H1 (cell line): ENCODE results near the gene CCDC7. TPM values are rescaled to one million over a fixed set of nuclear protein-coding genes. Genes with fewer than 3 reads are reported as not detected.

Experiments
- CTCF ChIA-PET: fragments of 300-600 bp; sonication (Branson Sonifier 250); formaldehyde crosslinking; loops from one replicate; lab custom pipeline; 2021; ENCODE audit not compliant: partially characterized antibody; lab: Charles Lee
- POLR2A ChIA-PET: fragments of 300-600 bp; sonication (Branson Sonifier 250); formaldehyde crosslinking; loops from one replicate; lab custom pipeline; 2021; ENCODE audit warnings: inconsistent platforms; ENCODE audit not compliant: partially characterized antibody; lab: Charles Lee
- DNase-seq, 2 experiments: peaks; one replicate each; pipeline versions ENCODE4 v3.0.0 to v3.0.0-alpha.2; 2010 to 2022; ENCODE audit warnings: low spot score in 2 of 2, low read depth in 1 of 2, mixed read lengths in 1 of 2
- FAIRE-seq: peaks from 2 replicates; lab custom pipeline; 2011; peaks lifted over from hg19 to GRCh38; lab: Jason Lieb, UNC
- H2AFZ ChIP-seq: 2 replicates; pipeline ENCODE4 v1.8.1; 2012; ENCODE audit warnings: low read length, inconsistent platforms
- H2AK5ac ChIP-seq: 2 replicates; pipeline ENCODE4 v1.6.1; 2013; ENCODE audit warnings: low read depth, low read length
- H2BK120ac ChIP-seq: replicated peaks from 2 replicates; pipeline ENCODE3; 2013; ENCODE audit warnings: low read depth, low read length, inconsistent platforms
- H2BK12ac ChIP-seq: 2 replicates; pipeline ENCODE4 v1.6.1; 2013; ENCODE audit warnings: low read depth, low read length
- H2BK15ac ChIP-seq: 2 replicates; pipeline ENCODE4 v1.6.1; 2013; ENCODE audit warnings: low read length
- H2BK20ac ChIP-seq: 2 replicates; pipeline ENCODE4 v1.6.1; 2013; ENCODE audit warnings: low read length
- H2BK5ac ChIP-seq: 2 replicates; pipeline ENCODE4 v1.6.1; 2013; ENCODE audit warnings: low read depth, low read length
- H3K14ac ChIP-seq: 2 replicates; pipeline ENCODE4 v1.6.1; 2013; ENCODE audit warnings: inconsistent platforms; ENCODE audit not compliant: insufficient read length
- H3K18ac ChIP-seq: 2 replicates; pipeline ENCODE4 v1.6.1; 2013; ENCODE audit warnings: low read length; ENCODE audit errors: extremely low read depth
- H3K23ac ChIP-seq: 2 replicates; pipeline ENCODE4 v1.6.1; 2013; ENCODE audit warnings: inconsistent platforms; ENCODE audit not compliant: insufficient read length
- H3K23me2 ChIP-seq: 2 replicates; pipeline ENCODE4 v1.6.1; 2013; ENCODE audit warnings: low read depth, low read length
- H3K27ac ChIP-seq: 2 replicates; pipeline ENCODE4 v1.6.1; 2011; ENCODE audit warnings: low read depth, low read length, inconsistent platforms
- H3K27me3 ChIP-seq, 4 experiments: replicated peaks in 1 of 4; 1 replicate in 1 of 4; 2 replicates in 3 of 4; pipeline versions ENCODE4 v1.6.1 to v1.8.1; 2011 to 2013; ENCODE audit warnings: low read length in 3 of 4, mild to moderate bottlenecking in 3 of 4, inconsistent platforms in 2 of 4, mixed read lengths in 2 of 4, moderate library complexity in 1 of 4; ENCODE audit not compliant: control insufficient read depth in 3 of 4, insufficient read depth in 3 of 4; ENCODE audit errors: extremely low read depth in 1 of 4
- H3K36me3 ChIP-seq, 4 experiments: 2 replicates each; pipeline versions ENCODE4 v1.6.1 to v1.8.1; 2011 to 2013; ENCODE audit warnings: mild to moderate bottlenecking in 4 of 4, low read length in 3 of 4, moderate library complexity in 2 of 4, control low read depth in 1 of 4, inconsistent platforms in 1 of 4; ENCODE audit not compliant: insufficient read depth in 4 of 4, control insufficient read depth in 2 of 4
- H3K4ac ChIP-seq: replicated peaks from 2 replicates; pipeline ENCODE3; 2013; ENCODE audit warnings: low read length, low read depth, mixed read lengths, inconsistent platforms; ENCODE audit not compliant: insufficient read length
- H3K4me1 ChIP-seq, 4 experiments: replicated peaks in 1 of 4; 1 replicate in 1 of 4; 2 replicates in 3 of 4; pipeline versions ENCODE4 v1.6.1 to v1.8.1; 2011 to 2013; ENCODE audit warnings: low read length in 3 of 4, inconsistent platforms in 2 of 4, mixed read lengths in 1 of 4; ENCODE audit not compliant: insufficient read depth in 4 of 4, control insufficient read depth in 3 of 4
- H3K4me2 ChIP-seq, 2 experiments: 2 replicates each; pipeline versions ENCODE4 v1.6.1 to v1.8.1; 2011 to 2013; ENCODE audit warnings: low read depth in 2 of 2, low read length in 2 of 2, control low read depth in 1 of 2, inconsistent platforms in 1 of 2, mild to moderate bottlenecking in 1 of 2; ENCODE audit not compliant: insufficient read depth in 1 of 2
- H3K4me3 ChIP-seq, 4 experiments: fragments of 200-600, 300-600 bp in 1 of 4; sonication (generic), shearing (Covaris generic), sonication (Bioruptor Twin) in 1 of 4; 2 replicates each; pipeline versions ENCODE4 v1.5.1 to v1.8.1; 2011 to 2016; ENCODE audit warnings: low read length in 4 of 4, low read depth in 3 of 4, control low read depth in 2 of 4, inconsistent platforms in 2 of 4, mild to moderate bottlenecking in 2 of 4, mixed read lengths in 1 of 4, moderate library complexity in 1 of 4; ENCODE audit not compliant: insufficient read depth in 2 of 4; ENCODE audit errors: extremely low read depth in 1 of 4
- H3K56ac ChIP-seq: replicated peaks from 2 replicates; pipeline ENCODE3; 2013; ENCODE audit warnings: low read depth, mild to moderate bottlenecking, mixed read lengths, low read length, inconsistent platforms; ENCODE audit not compliant: insufficient read length
- H3K79me1 ChIP-seq: 2 replicates; pipeline ENCODE4 v1.6.1; 2013; ENCODE audit warnings: low read depth, low read length, control low read depth
- H3K79me2 ChIP-seq, 2 experiments: 2 replicates each; pipeline versions ENCODE4 v1.6.1 to v1.8.1; 2012 to 2013; ENCODE audit warnings: low read length in 2 of 2, mild to moderate bottlenecking in 2 of 2, inconsistent platforms in 1 of 2; ENCODE audit not compliant: insufficient read depth in 2 of 2, control insufficient read depth in 1 of 2
- H3K9ac ChIP-seq, 4 experiments: replicated peaks in 1 of 4; 1 replicate in 1 of 4; 2 replicates in 3 of 4; pipeline versions ENCODE4 v1.6.1 to v1.8.1; 2011 to 2013; ENCODE audit warnings: low read depth in 3 of 4, low read length in 3 of 4, control low read depth in 2 of 4, mild to moderate bottlenecking in 2 of 4, moderate library complexity in 2 of 4, inconsistent platforms in 1 of 4; ENCODE audit errors: extremely low read depth in 1 of 4
- H3K9me3 ChIP-seq, 2 experiments: 2 replicates each; pipeline versions ENCODE4 v1.6.1 to v1.8.1; 2012 to 2013; ENCODE audit warnings: mild to moderate bottlenecking in 2 of 2, moderate library complexity in 2 of 2, control low read depth in 1 of 2, inconsistent platforms in 1 of 2, low read depth in 1 of 2, low read length in 1 of 2, mixed read lengths in 1 of 2; ENCODE audit not compliant: insufficient read depth in 2 of 2
- H4K20me1 ChIP-seq, 2 experiments: replicated peaks in 1 of 2; 2 replicates each; pipeline versions ENCODE3 to v1.8.1; 2011 to 2013; ENCODE audit warnings: inconsistent platforms in 2 of 2, low read length in 2 of 2, mild to moderate bottlenecking in 1 of 2; ENCODE audit not compliant: insufficient read depth in 2 of 2, control insufficient read depth in 1 of 2
- H4K5ac ChIP-seq: 2 replicates; pipeline ENCODE4 v1.6.1; 2013; ENCODE audit warnings: low read length, low read depth, mixed read lengths, inconsistent platforms; ENCODE audit not compliant: insufficient read length
- H4K8ac ChIP-seq: 2 replicates; pipeline ENCODE4 v1.8.0; 2013; ENCODE audit warnings: mild to moderate bottlenecking, moderate library complexity, low read length, inconsistent platforms; ENCODE audit not compliant: insufficient read depth; ENCODE audit errors: extremely low read depth
- H4K91ac ChIP-seq: replicated peaks from 2 replicates; pipeline ENCODE3; 2013; ENCODE audit warnings: low read length, mixed read lengths, inconsistent platforms; ENCODE audit not compliant: insufficient read length
- BACH1 ChIP-seq: IDR thresholded peaks from 2 replicates; pipeline ENCODE4 v1.6.1; 2012; ENCODE audit warnings: low read length, improper control_type of control experiment
- E2F6 ChIP-seq: IDR thresholded peaks from 2 replicates; pipeline ENCODE4 v1.6.1; 2012; ENCODE audit warnings: inconsistent platforms
- EGR1 ChIP-seq: IDR thresholded peaks from 2 replicates; pipeline ENCODE4 v1.6.1; 2011; ENCODE audit warnings: low read depth, low read length, borderline replicate concordance
- FOSL1 ChIP-seq: IDR thresholded peaks from 2 replicates; pipeline ENCODE4 v1.6.1; 2011; ENCODE audit warnings: mild to moderate bottlenecking, low read depth, low read length, moderate library complexity; ENCODE audit not compliant: insufficient read depth
- GTF2F1 ChIP-seq: IDR thresholded peaks from 2 replicates; pipeline ENCODE4 v1.6.1; 2012; ENCODE audit warnings: low read depth, low read length, improper control_type of control experiment, borderline replicate concordance
- HDAC6 ChIP-seq: IDR thresholded peaks from one replicate; pipeline ENCODE4 v1.7.1; 2012; ENCODE audit warnings: low read depth, mild to moderate bottlenecking, inconsistent platforms, low read length, moderate library complexity
- MAFK ChIP-seq: IDR thresholded peaks from 2 replicates; pipeline ENCODE4 v1.6.1; 2012; ENCODE audit warnings: low read depth, mild to moderate bottlenecking, improper control_type of control experiment, low read length
- POLR2AphosphoS5 ChIP-seq: IDR thresholded peaks from 2 replicates; pipeline ENCODE4 v1.6.1; 2011; ENCODE audit warnings: low read depth, low read length
- RAD21 ChIP-seq, 2 experiments: IDR thresholded peaks in 1 of 2; conservative IDR thresholded peaks in 1 of 2; 2 replicates each; pipeline ENCODE4 v1.6.1; 2011; ENCODE audit warnings: low read depth in 2 of 2, low read length in 2 of 2, improper control_type of control experiment in 1 of 2, inconsistent platforms in 1 of 2, mild to moderate bottlenecking in 1 of 2, moderate library complexity in 1 of 2
- SAP30 ChIP-seq: fragments of 300-600 bp; sonication (generic); IDR thresholded peaks from 2 replicates; pipeline ENCODE4 v1.7.1; 2012; ENCODE audit warnings: low read length, moderate library complexity, mild to moderate bottlenecking, inconsistent platforms; ENCODE audit not compliant: insufficient read depth, insufficient replicate concordance
- SIN3A ChIP-seq, 2 experiments: IDR thresholded peaks in 1 of 2; conservative IDR thresholded peaks in 1 of 2; 2 replicates each; pipeline ENCODE4 v1.6.1; 2011 to 2012; ENCODE audit warnings: low read length in 2 of 2, improper control_type of control experiment in 1 of 2, low read depth in 1 of 2, mild to moderate bottlenecking in 1 of 2
- WGBS, 2 experiments: shearing (Covaris generic) in 1 of 2; methylation state at CpG; one replicate each; pipeline versions ENCODE4 v1.1.6 to v1.1.7; 2013 to 2015; ENCODE audit warnings: low lambda C conversion rate in 2 of 2, mixed read lengths in 2 of 2, inconsistent platforms in 1 of 2, low coverage in 1 of 2, missing lambda C conversion rate in 1 of 2; ENCODE audit not compliant: insufficient replicate concordance in 2 of 2, insufficient coverage in 1 of 2, insufficient read length in 1 of 2; ENCODE audit errors: extremely low coverage in 1 of 2, missing lambda C conversion rate in 1 of 2; 5-methylcytosine and 5-hydroxymethylcytosine counted together
- polyA plus RNA-seq, 7 experiments: library from polyadenylated mRNA; depleted of rRNA in 3 of 7; stranded (reverse) in 5 of 7; unstranded in 2 of 7; fragments of >200 nt in 5 of 7; fragments of 200-250 nt in 2 of 7; gene quantifications; 1 replicate in 5 of 7; 2 replicates in 1 of 7; 4 replicates in 1 of 7; pipeline versions ENCODE4 v1.2.1 to v1.2.3, GENCODE V29; 2011 to 2013; ENCODE audit warnings: missing spikeins in 2 of 7, mixed read lengths in 2 of 7
- total RNA-seq: library from RNA; stranded (reverse); fragmentation: NEBNext Ultra II Directional; extraction: Animal tissue kit (Norgen Biotek cat#: 25700); gene quantifications from 2 replicates; pipeline ENCODE4 v1.2.1, GENCODE V29; 2021

CCDC7 gene
- total and polyA plus RNA-seq, 2 of the 8 experiments (the other 6 are each of a cell fraction or from before 2014, with no cell fraction given) = 0.18 to 0.74 TPM

- Histone ChIP-seq H3K36me3 (peaks cover 0 to 35% (median 11%) of the 10 kb centered on the region in 4 experiments; a peak in 6 of 8 replicates), H3K9ac (no peak overlapping the region), H3K79me1 (no peaks in the 10 kb centered on the region), H3K9me3 (no peaks in the 10 kb centered on the region), H2AK5ac (no peak overlapping the region), H3K4ac (no peak overlapping the region), H3K23ac (no peak overlapping the region), H4K91ac (no peak overlapping the region), H2BK15ac (no peak overlapping the region), H4K20me1 (no peaks in the 10 kb centered on the region), H4K5ac (no peak overlapping the region), H2BK5ac (no peak overlapping the region), H2BK20ac (no peak overlapping the region), H2AFZ (no peak overlapping the region), H3K79me2 (no peaks in the 10 kb centered on the region), H2BK12ac (no peak overlapping the region), H2BK120ac (no peak overlapping the region), H3K4me1 (no peaks in the 10 kb centered on the region), H3K14ac (no peak overlapping the region), H3K18ac (no peak overlapping the region), H3K23me2 (no peaks in the 10 kb centered on the region), H3K27ac (no peak overlapping the region), H3K4me3 (no peak overlapping the region), H3K56ac (no peak overlapping the region), H3K4me2 (no peak overlapping the region), H3K27me3 (no peaks in the 10 kb centered on the region), H4K8ac (no peak overlapping the region)
- ChIA-PET POLR2A (no interaction called here), CTCF (no interaction called here)
- TF ChIP-seq E2F6 (no peak), RAD21 (IDR thresholded peaks at IDR 0.05 in 1 of 2, conservative IDR thresholded peaks at IDR 0.05 in 1 of 2; ENCODE audit: low read depth in 2 of 2, low read length in 2 of 2) (no peak), BACH1 (no peak), EGR1 (no peak), FOSL1 (no peak), SIN3A (conservative IDR thresholded peaks at IDR 0.05 in 1 of 2, IDR thresholded peaks at IDR 0.05 in 1 of 2; ENCODE audit: low read depth in 1 of 2, low read length in 2 of 2) (no peak), POLR2AphosphoS5 (no peak), GTF2F1 (no peak), MAFK (no peak), HDAC6 (no peak), SAP30 (no peak)
- no peak for DNase-seq
- WGBS, 2 experiments = 95% methylated on average over 3 of the region's 3 CpGs; no CpG with 5 or more reads in 1 of the 2 experiments
- no peak for FAIRE-seq
These were observed 459.5 kb downstream of the CCDC7 start for GRCh38 chr10:32905466-32905865.
